Suppressor macrophage (primary cell): ENCODE results near the gene TOMM7.
A peak's percentile ranks its signal among the peaks of the same experiment; 100 is the strongest.

ENCODE experiments used
- DNase-seq, 4 experiments: peaks; one replicate each; pipeline ENCODE4 v3.0.0-alpha.2; 2020 to 2022
- total RNA-seq, 17 experiments: gene quantifications; one replicate each; lab custom pipeline; 2026; ENCODE audit warnings: mixed read lengths in 6 of 17, inconsistent platforms in 3 of 17; lab: John Stamatoyannopoulos, UW

Gene TOMM7
- 34.1 to 76.5 (median 63.9) reads per million in 17 experiments for total RNA-seq

GRCh38 chr7:22822486-22823141 is at the start of gene TOMM7:
TSS of gene TOMM7 (minus strand) at chr7:22822849. CDS start at chr7:22822779, 70 bp downstream.
- DNase-seq, result peak; percentile 96 to 98 (median 98)

GRCh38 chr7:22872096-22872807 is 49.6 kb upstream of the TOMM7 start:
- no peak for DNase-seq

- no peak for DNase-seq
Observed at GRCh38 chr7:22871661-22872060, 49.0 kb upstream of the TOMM7 start.

GRCh38 chr7:22868509-22868908 is 45.9 kb upstream of the TOMM7 start:
- DNase-seq, result peak in 1 of 4 experiments; percentile 20

- DNase-seq, result no peak
Observed at GRCh38 chr7:22867589-22867988, 44.9 kb upstream of the TOMM7 start.

GRCh38 chr7:22867003-22867402 is 44.4 kb upstream of the TOMM7 start:
- DNase-seq, result no peak

GRCh38 chr7:22865602-22865960 is 42.9 kb upstream of the TOMM7 start:
- DNase-seq, result no peak

GRCh38 chr7:22864855-22865601 is 42.4 kb upstream of the TOMM7 start:
- DNase-seq, result no peak

- DNase-seq, result no peak
Observed at GRCh38 chr7:22864301-22864700, 41.7 kb upstream of the TOMM7 start.

GRCh38 chr7:22863156-22863899 is 40.7 kb upstream of the TOMM7 start:
- DNase-seq, result no peak

- no peak for DNase-seq
Observed at GRCh38 chr7:22861576-22861975, 38.9 kb upstream of the TOMM7 start.

GRCh38 chr7:22860784-22861482 is 38.3 kb upstream of the TOMM7 start:
- DNase-seq, result peak in 2 of 4 experiments; percentile 32 to 37

- no peak for DNase-seq
Observed at GRCh38 chr7:22860337-22860736, 37.7 kb upstream of the TOMM7 start.

- DNase-seq, result no peak
Observed at GRCh38 chr7:22859641-22860290, 37.1 kb upstream of the TOMM7 start.

- peak in 2 of 4 experiments; percentile 11 to 17 for DNase-seq
Observed at GRCh38 chr7:22858640-22859561, 36.3 kb upstream of the TOMM7 start.

GRCh38 chr7:22858274-22858639 is 35.6 kb upstream of the TOMM7 start:
- DNase-seq, result no peak

GRCh38 chr7:22856416-22856815 is 33.8 kb upstream of the TOMM7 start:
- DNase-seq, result no peak

- DNase-seq, result no peak
Observed at GRCh38 chr7:22855049-22855392, 32.4 kb upstream of the TOMM7 start.

- peak; percentile 92 to 95 (median 94) for DNase-seq
Observed at GRCh38 chr7:22854158-22855048, 31.8 kb upstream of the TOMM7 start.
